K562 (cell line): ENCODE measurements around the gene USP2. TPM values are rescaled to one million over a fixed set of nuclear protein-coding genes. Genes with fewer than 3 reads are reported as not detected.
"Not testable (repeated sequence)": the region's sequence is repeated elsewhere in the genome, so short reads cannot be mapped to it uniquely, and the experiment has no call there.

Experiments
- ATAC-seq: fragments of 200-7000 bp; cut with Tn5 transposase; 3 replicates; pipeline ENCODE4 v1.9.1; 2020; ENCODE audit warnings: moderate library complexity
- BruUV-seq: library from RNA; stranded (reverse); fragments of 400-500 nt; replicated peaks from 2 replicates; lab custom pipeline; 2021; lab: Mats Ljungman, UMichigan
- CTCF ChIA-PET: fragments of 300-600 bp; formaldehyde crosslinking; extraction: SDS; loops from one replicate; lab custom pipeline; 2021; ENCODE audit warnings: low intra/inter-chr PET ratio; lab: Yijun Ruan, JAX
- POLR2A ChIA-PET: fragments of 300-600, 350-650 bp; sonication (Branson Sonifier 250); formaldehyde crosslinking; extraction: SDS; loops from one replicate; lab custom pipeline; 2021; ENCODE audit warnings: antibody characterized with exemption, inconsistent platforms; lab: Yijun Ruan, JAX
- DNase-seq, 4 experiments: peaks; one replicate each; pipeline versions ENCODE4 v3.0.0 to v3.0.0-alpha.2; 2011 to 2018; ENCODE audit warnings: low spot score in 3 of 4, mixed read lengths in 3 of 4; ENCODE audit errors: extremely low read depth in 1 of 4
- FAIRE-seq: peaks from 2 replicates; lab custom pipeline; 2011; peaks lifted over from hg19 to GRCh38; lab: Jason Lieb, UNC
- H2AFZ ChIP-seq: 2 replicates; pipeline ENCODE4 v1.6.0; 2011; ENCODE audit warnings: low read depth, low read length, control low read depth, inconsistent platforms
- H3K27ac ChIP-seq: fragments of 200-600 bp; 3 replicates; pipeline ENCODE4 v1.8.0; 2011; ENCODE audit warnings: low read depth, mild to moderate bottlenecking, control low read depth, inconsistent platforms, low read length, moderate library complexity, mixed read lengths; ENCODE audit errors: extremely low read depth
- H3K27me3 ChIP-seq, 2 experiments: fragments of 300-600 bp in 1 of 2; 2 replicates in 1 of 2; 3 replicates in 1 of 2; pipeline versions ENCODE4 v1.6.0 to v1.8.0; 2011; ENCODE audit warnings: inconsistent platforms in 2 of 2, low read length in 2 of 2, mild to moderate bottlenecking in 1 of 2, mixed read lengths in 1 of 2, moderate library complexity in 1 of 2; ENCODE audit not compliant: control insufficient read depth in 2 of 2, insufficient read depth in 2 of 2
- H3K36me3 ChIP-seq: fragments of 300-600 bp; 3 replicates; pipeline ENCODE4 v1.8.0; 2011; ENCODE audit warnings: mild to moderate bottlenecking, low read length, inconsistent platforms; ENCODE audit not compliant: control insufficient read depth, insufficient read depth
- H3K4me1 ChIP-seq, 2 experiments: fragments of 200-600 bp in 1 of 2; replicated peaks in 1 of 2; 2 replicates in 1 of 2; 3 replicates in 1 of 2; pipeline versions ENCODE4 v1.5.1 to v1.8.0; 2011; ENCODE audit warnings: inconsistent platforms in 2 of 2, low read length in 2 of 2, mild to moderate bottlenecking in 1 of 2, mixed read lengths in 1 of 2, moderate library complexity in 1 of 2; ENCODE audit not compliant: control insufficient read depth in 2 of 2, insufficient read depth in 2 of 2
- H3K4me2 ChIP-seq: 2 replicates; pipeline ENCODE4 v1.6.1; 2011; ENCODE audit warnings: low read length, control low read depth, inconsistent platforms, mixed read lengths; ENCODE audit not compliant: insufficient read depth
- H3K4me3 ChIP-seq: fragments of 200-600 bp; sonication (generic), shearing (Covaris generic); 2 replicates; pipeline ENCODE4 v1.5.1; 2016; ENCODE audit warnings: control low read depth, inconsistent platforms
- H3K79me2 ChIP-seq: fragments of 200-600 bp; 3 replicates; pipeline ENCODE4 v1.8.0; 2011; ENCODE audit warnings: low read length, inconsistent platforms; ENCODE audit not compliant: control insufficient read depth, insufficient read depth
- H3K9ac ChIP-seq, 2 experiments: 2 replicates each; pipeline versions ENCODE4 v1.6.0 to v1.6.1; 2011; ENCODE audit warnings: low read depth in 2 of 2, low read length in 2 of 2, control low read depth in 1 of 2, inconsistent platforms in 1 of 2, mild to moderate bottlenecking in 1 of 2, mixed read lengths in 1 of 2; ENCODE audit not compliant: insufficient read depth in 1 of 2
- H3K9me1 ChIP-seq: one replicate; pipeline ENCODE4 v1.6.0; 2011; ENCODE audit warnings: inconsistent platforms, mild to moderate bottlenecking, low read length, moderate library complexity; ENCODE audit not compliant: control insufficient read depth, insufficient read depth
- H3K9me3 ChIP-seq: replicated peaks from 2 replicates; pipeline ENCODE4 v1.5.1; 2011; ENCODE audit warnings: low read depth, low read length, inconsistent platforms; ENCODE audit not compliant: control insufficient read depth, insufficient read depth
- H4K20me1 ChIP-seq: replicated peaks from 2 replicates; pipeline ENCODE4 v1.6.1; 2011; ENCODE audit warnings: low read length, inconsistent platforms, mixed read lengths; ENCODE audit not compliant: control insufficient read depth, insufficient read depth
- CBFB ChIP-seq: sonication (generic); formaldehyde crosslinking; IDR thresholded peaks from 2 replicates; pipeline ENCODE4 v1.4.0; 2020; ENCODE audit warnings: mild to moderate bottlenecking, missing genetic modification reagents
- CBX5 ChIP-seq: IDR thresholded peaks from 2 replicates; pipeline ENCODE4 v1.6.1; 2014; ENCODE audit warnings: low read depth, borderline replicate concordance
- CHCHD3 ChIP-seq: fragments of 250-450 bp; sonication (Bioruptor Pico); IDR thresholded peaks from 2 replicates; pipeline ENCODE4 v2.1.2; 2022; ENCODE audit warnings: mild to moderate bottlenecking
- HMG20A ChIP-seq: fragments of 450-650 bp; formaldehyde crosslinking; conservative IDR thresholded peaks from 2 replicates; pipeline ENCODE4 v1.4.0; 2020; ENCODE audit warnings: mild to moderate bottlenecking, mixed read lengths
- OTX1 ChIP-seq: fragments of 450-650 bp; formaldehyde crosslinking; IDR thresholded peaks from 2 replicates; pipeline ENCODE4 v1.4.0; 2022; ENCODE audit warnings: mild to moderate bottlenecking
- PTTG1 ChIP-seq: fragments of 450-650 bp; IDR thresholded peaks from 2 replicates; pipeline ENCODE4 v1.6.1; 2016; ENCODE audit warnings: low read depth, mild to moderate bottlenecking, missing genetic modification characterization, missing compliant biosample characterization
- RBM22 ChIP-seq: fragments of 200-400 bp; formaldehyde crosslinking; IDR thresholded peaks from 2 replicates; pipeline ENCODE4 v1.6.1; 2018; ENCODE audit warnings: low read length, low read depth; ENCODE audit not compliant: poor library complexity, severe bottlenecking
- ZNF239 ChIP-seq: fragments of 250-450 bp; sonication (Bioruptor Pico); IDR thresholded peaks from 2 replicates; pipeline ENCODE4 v1.4.0; 2020; ENCODE audit warnings: mild to moderate bottlenecking
- ZNF57 ChIP-seq: fragments of 450-650 bp; formaldehyde crosslinking; IDR thresholded peaks from 2 replicates; pipeline ENCODE4 v1.4.0; 2020; ENCODE audit warnings: mild to moderate bottlenecking, moderate library complexity
- ZNF830 ChIP-seq: fragments of 250-450 bp; sonication (Bioruptor Pico); IDR thresholded peaks from 2 replicates; pipeline ENCODE4 v1.5.0; 2021; ENCODE audit warnings: mild to moderate bottlenecking
- WGBS: fragments of 100-300 bp; shearing (Covaris generic); methylation state at CpG from one replicate; pipeline ENCODE4 v1.1.6; 2016; ENCODE audit warnings: low coverage, mixed read lengths; ENCODE audit not compliant: insufficient coverage; ENCODE audit errors: missing lambda C conversion rate; 5-methylcytosine and 5-hydroxymethylcytosine counted together
- in situ Hi-C: fragments of 300-500 bp; cut with MboI; formaldehyde crosslinking; loops from 4 replicates; pipeline ENCODE4 v1.15.0; 2018; ENCODE audit warnings: inconsistent platforms, mixed read lengths
- intact Hi-C: fragments of 100-400 bp; cut with micrococcal nuclease; formaldehyde crosslinking; loops from 2 replicates; pipeline ENCODE4 v1.14.2; 2022
- polyA plus RNA-seq, 8 experiments: library from polyadenylated mRNA; depleted of rRNA in 4 of 8; stranded (reverse) in 5 of 8; unstranded in 3 of 8; fragments of >200 nt; fragmentation: Nextera tagmentation in 2 of 8; fragmentation: Illumina TruSeq in 1 of 8; extraction: Ambion mirVana in 2 of 8; extraction: Trizol in 1 of 8; gene quantifications; 2 replicates each; pipeline versions ENCODE4 v1.2.1 to v1.2.3, GENCODE V29; 2011 to 2014; ENCODE audit warnings: inconsistent platforms in 1 of 8, missing spikeins in 1 of 8
- total RNA-seq, 7 experiments: library from RNA; depleted of rRNA in 6 of 7; stranded (reverse); fragments of >200 nt in 6 of 7; fragmentation: Illumina TruSeq in 2 of 7; extraction: Trizol in 2 of 7; gene quantifications; 2 replicates each; pipeline versions ENCODE4 v1.2.1 to v1.2.3, GENCODE V29; 2011 to 2021; ENCODE audit warnings: low replicate concordance in 1 of 7
- TF ChIP-seq, protein P1 (sequence below): fragments of 250-450 bp; sonication (Bioruptor Pico); IDR thresholded peaks from 2 replicates; pipeline ENCODE4 v1.5.0; 2021; ENCODE audit warnings: mild to moderate bottlenecking, borderline replicate concordance

The USP2 gene
- total and polyA plus RNA-seq, 9 of the 15 experiments (the other 6 are each of a cell fraction or from before 2014, with no cell fraction given) = 2.8 to 16.9 (median 3.9) TPM

DNA sequence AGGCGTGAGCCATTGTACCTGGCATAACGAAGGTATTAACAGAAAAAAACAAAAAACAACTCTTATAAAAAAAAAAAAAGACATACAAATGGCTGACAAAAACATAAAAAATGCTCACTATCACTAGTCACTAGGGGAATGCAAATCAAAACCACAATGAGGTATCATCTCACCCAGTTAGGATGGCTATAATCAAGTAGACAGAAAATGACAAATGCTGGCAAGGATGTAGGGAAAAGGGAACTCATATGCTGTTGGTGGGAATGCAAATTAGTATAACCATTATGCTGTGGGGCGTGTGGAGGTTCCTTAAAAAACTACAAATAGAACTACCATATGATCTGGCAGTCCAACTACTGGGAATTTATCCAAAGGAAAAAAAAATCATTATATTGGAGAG, 24.5 kb upstream of the USP2 start:
- BruUV-seq = no TSS peak
- ATAC-seq = no peak
- no peaks in the 10 kb centered on the region for H3K27me3 ChIP-seq
- H3K4me2 ChIP-seq = no peak overlapping the region
- peaks cover 3% of the 10 kb centered on the region for H3K9me3 ChIP-seq
- no peak overlapping the region for H3K9ac ChIP-seq
- no peak overlapping the region for H3K27ac ChIP-seq
- CTCF ChIA-PET = no interaction called here
- H3K4me3 ChIP-seq = no peak overlapping the region
- H3K79me2 ChIP-seq = no peaks in the 10 kb centered on the region
- intact Hi-C loops = no loop called here
- no peaks in the 10 kb centered on the region for H3K9me1 ChIP-seq
- H4K20me1 ChIP-seq = no peaks in the 10 kb centered on the region
- TF ChIP-seq ZNF57 (CRISPR knock-in tag) = no peak
- no peak for TF ChIP-seq ZNF239
- no peak for TF ChIP-seq CHCHD3 (CRISPR knock-in tag)
- no peak for TF ChIP-seq HMG20A (CRISPR knock-in tag)
- no peak for TF ChIP-seq RBM22
- no peak for TF ChIP-seq PTTG1 (tag)
- TF ChIP-seq, protein P1, sequence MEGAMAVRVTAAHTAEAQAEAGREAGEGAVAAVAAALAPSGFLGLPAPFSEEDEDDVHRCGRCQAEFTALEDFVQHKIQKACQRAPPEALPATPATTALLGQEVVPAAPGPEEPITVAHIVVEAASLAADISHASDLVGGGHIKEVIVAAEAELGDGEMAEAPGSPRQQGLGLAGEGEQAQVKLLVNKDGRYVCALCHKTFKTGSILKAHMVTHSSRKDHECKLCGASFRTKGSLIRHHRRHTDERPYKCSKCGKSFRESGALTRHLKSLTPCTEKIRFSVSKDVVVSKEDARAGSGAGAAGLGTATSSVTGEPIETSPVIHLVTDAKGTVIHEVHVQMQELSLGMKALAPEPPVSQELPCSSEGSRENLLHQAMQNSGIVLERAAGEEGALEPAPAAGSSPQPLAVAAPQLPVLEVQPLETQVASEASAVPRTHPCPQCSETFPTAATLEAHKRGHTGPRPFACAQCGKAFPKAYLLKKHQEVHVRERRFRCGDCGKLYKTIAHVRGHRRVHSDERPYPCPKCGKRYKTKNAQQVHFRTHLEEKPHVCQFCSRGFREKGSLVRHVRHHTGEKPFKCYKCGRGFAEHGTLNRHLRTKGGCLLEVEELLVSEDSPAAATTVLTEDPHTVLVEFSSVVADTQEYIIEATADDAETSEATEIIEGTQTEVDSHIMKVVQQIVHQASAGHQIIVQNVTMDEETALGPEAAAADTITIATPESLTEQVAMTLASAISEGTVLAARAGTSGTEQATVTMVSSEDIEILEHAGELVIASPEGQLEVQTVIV (CRISPR knock-in tag) = no peak
- no peak for TF ChIP-seq OTX1 (CRISPR knock-in tag)
- TF ChIP-seq CBX5 = no peak
- TF ChIP-seq ZNF830 = no peak
- TF ChIP-seq CBFB = no peak
- no peaks in the 10 kb centered on the region for H3K36me3 ChIP-seq
- H3K4me1 ChIP-seq = peaks cover 0 to 4% of the 10 kb centered on the region in 2 experiments; a peak in 1 of 5 replicates
- no peak for FAIRE-seq
- POLR2A ChIA-PET = interaction anchor here (0.6 kb wide), 2 partner anchors 33 to 260 kb away, joined by 3 read pairs; no protein-coding TSS in a partner anchor
- no peak for DNase-seq
- H2AFZ ChIP-seq = no peak overlapping the region
- in situ Hi-C loops = no loop called here
- WGBS = 62% methylated on average over 3 of the region's 3 CpGs

- DNase-seq, in situ Hi-C loops: not testable (repeated sequence)
Measured at GRCh38 chr11:119405448-119405847, 24.0 kb upstream of the USP2 start.

More at GRCh38 chr11:119405448-119405847, 24.0 kb upstream of the USP2 start:
- CTCF ChIA-PET, H3K4me3 ChIP-seq, H3K9ac ChIP-seq, H3K36me3 ChIP-seq, intact Hi-C loops, H3K79me2 ChIP-seq, H3K4me1 ChIP-seq, POLR2A ChIA-PET, H4K20me1 ChIP-seq, H3K27ac ChIP-seq, H3K27me3 ChIP-seq, H3K9me3 ChIP-seq, FAIRE-seq, ATAC-seq, H3K4me2 ChIP-seq, BruUV-seq, H2AFZ ChIP-seq, H3K9me1 ChIP-seq: not testable (repeated sequence)
- WGBS = 83% methylated on average over 4 of the region's 6 CpGs
